ENCODE data around the gene NEDD4L. TPM values are rescaled to one million over a fixed set of nuclear protein-coding genes. Genes with fewer than 3 reads are reported as not detected.

Gene NEDD4L
- total and polyA plus RNA-seq, 8 donors, result 88.0 to 159 (median 95.2) TPM

- Histone ChIP-seq H3K27me3 (peaks cover 0 to 39% of the 10 kb centered on the region in 2 donors), H3K36me3 (no peaks in the 10 kb centered on the region), H3K4me3 (no peak overlapping the region), H3K9me3 (no peaks in the 10 kb centered on the region), H3K27ac (no peak overlapping the region), H3K4me1 (peaks cover 0 to 22% of the 10 kb centered on the region in 2 donors)
- intact Hi-C loops (cut with DNase I), result no loop called here
- DNase-seq (no peak), ATAC-seq (no peak)
- no peak for TF ChIP-seq CTCF (IDR thresholded peaks at IDR 0.05)
These were observed 2.4 kb upstream of the NEDD4L start for GRCh38 chr18:58041633-58042032.

GRCh38 chr18:58042826-58043490 lies 1.1 kb upstream of the NEDD4L start:
- no peaks in the 10 kb centered on the region for H3K9me3 ChIP-seq
- peak overlapping the region; percentile 86 to 91 for H3K4me3 ChIP-seq
- H3K27me3 ChIP-seq, result peaks cover 0 to 39% of the 10 kb centered on the region in 2 donors
- H3K4me1 ChIP-seq, result peaks cover 0 to 22% of the 10 kb centered on the region in 2 donors
- TF ChIP-seq CTCF (IDR thresholded peaks at IDR 0.05), result no peak
- peak in 1 of 4 donors; percentile 24 for DNase-seq
- intact Hi-C loops (cut with DNase I), result no loop called here
- no peak for ATAC-seq
- peak overlapping the region; percentile 83 to 91 for H3K27ac ChIP-seq
- H3K36me3 ChIP-seq, result no peaks in the 10 kb centered on the region

DNA sequence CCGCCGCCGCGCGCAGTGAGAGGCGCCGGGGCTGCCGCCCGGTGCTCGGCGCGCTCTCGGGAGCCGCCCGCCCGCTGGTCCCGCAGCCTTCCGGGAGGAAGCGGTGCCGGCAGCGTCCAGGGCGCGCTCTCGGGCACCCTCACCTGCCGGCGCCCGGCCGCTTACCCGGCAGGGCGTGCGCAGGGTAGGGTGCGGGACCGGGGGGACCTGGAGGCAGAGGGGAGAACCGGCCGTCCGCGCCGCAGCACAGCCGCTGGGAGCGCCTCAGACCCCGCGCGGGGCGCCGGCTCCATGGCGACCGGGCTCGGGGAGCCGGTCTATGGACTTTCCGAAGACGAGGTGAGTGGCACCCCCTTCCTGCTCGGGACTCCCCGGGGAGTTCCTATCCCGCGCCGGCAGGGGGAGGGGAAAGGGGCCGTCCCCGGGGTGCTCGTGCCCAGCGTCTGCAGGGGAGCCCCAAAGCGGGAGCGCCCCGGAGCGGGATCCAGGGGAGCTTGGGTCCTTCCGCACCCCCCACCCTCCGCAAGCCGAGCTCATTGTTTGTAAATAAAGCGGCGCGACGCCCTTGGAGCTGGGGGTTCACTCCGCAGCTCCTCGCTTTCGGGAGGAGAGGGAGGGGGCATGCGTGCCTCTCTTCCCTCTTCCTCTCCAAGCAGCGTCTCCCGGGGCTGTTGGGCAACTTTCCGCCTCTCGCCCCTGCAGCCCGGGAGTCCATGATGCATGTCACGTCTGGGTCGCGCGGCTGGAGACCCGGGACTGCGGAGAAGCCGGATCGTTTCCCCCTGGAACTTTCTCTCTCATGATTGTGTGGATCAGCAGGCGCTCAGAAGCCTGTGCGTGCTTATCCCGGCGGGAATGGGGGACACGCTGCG lies 580 bp downstream of the NEDD4L start:
- peak overlapping the region; percentile 83 to 91 for H3K27ac ChIP-seq
- peaks cover 0 to 28% of the 10 kb centered on the region in 2 donors for H3K4me1 ChIP-seq
- H3K9me3 ChIP-seq, result no peaks in the 10 kb centered on the region
- DNase-seq (peak; percentile 59 to 84 (median 63)), ATAC-seq (peak; percentile 17)
- H3K4me3 ChIP-seq, result peak overlapping the region; percentile 86 to 91
- TF ChIP-seq CTCF (IDR thresholded peaks at IDR 0.05), result peak in 1 of 2 donors; percentile 14
- peaks cover 0 to 39% of the 10 kb centered on the region in 2 donors for H3K27me3 ChIP-seq
- intact Hi-C loops (cut with DNase I), result loop anchor here in 1 of 2 donors (5.0 kb wide), 1 partner anchor 78 kb away; no protein-coding TSS in a partner anchor
- no peaks in the 10 kb centered on the region for H3K36me3 ChIP-seq

- DNase-seq (peak; percentile 50 to 90 (median 78)), ATAC-seq (peak; percentile 54)
- H3K27ac ChIP-seq, result peak overlapping the region; percentile 83 to 91
- intact Hi-C loops (cut with DNase I), result loop anchor here in 1 of 2 donors (5.0 kb wide), 1 partner anchor 77 kb away; no protein-coding TSS in a partner anchor
- no peaks in the 10 kb centered on the region for H3K9me3 ChIP-seq
- no peak for TF ChIP-seq CTCF (IDR thresholded peaks at IDR 0.05)
- H3K4me3 ChIP-seq, result peak overlapping the region; percentile 86 to 91
- H3K27me3 ChIP-seq, result peaks cover 0 to 39% of the 10 kb centered on the region in 2 donors
- H3K36me3 ChIP-seq, result no peaks in the 10 kb centered on the region
- peaks cover 0 to 28% of the 10 kb centered on the region in 2 donors for H3K4me1 ChIP-seq
These were observed 1.4 kb downstream of the NEDD4L start for GRCh38 chr18:58045242-58046092.

All from left lung (tissue), 10 donors.